Stimulated activated CD8-positive, alpha-beta memory T cell treated with anti-CD3 and anti-CD28 coated beads, Interleukin-4, amount 100 ng/mL, for 4 hours (primary cell): ENCODE results near the gene ATP7A.
"Not testable (repeated sequence)": the region's sequence is repeated elsewhere in the genome, so short reads cannot be mapped to it uniquely, and the experiment has no call there.

Experiments used
- DNase-seq, 2 donors: peaks; one replicate each; pipeline ENCODE4 v3.0.0-alpha.2; 2020; ENCODE audit warnings: low read depth in 2 of 2, low spot score in 1 of 2

Gene ATP7A

DNA sequence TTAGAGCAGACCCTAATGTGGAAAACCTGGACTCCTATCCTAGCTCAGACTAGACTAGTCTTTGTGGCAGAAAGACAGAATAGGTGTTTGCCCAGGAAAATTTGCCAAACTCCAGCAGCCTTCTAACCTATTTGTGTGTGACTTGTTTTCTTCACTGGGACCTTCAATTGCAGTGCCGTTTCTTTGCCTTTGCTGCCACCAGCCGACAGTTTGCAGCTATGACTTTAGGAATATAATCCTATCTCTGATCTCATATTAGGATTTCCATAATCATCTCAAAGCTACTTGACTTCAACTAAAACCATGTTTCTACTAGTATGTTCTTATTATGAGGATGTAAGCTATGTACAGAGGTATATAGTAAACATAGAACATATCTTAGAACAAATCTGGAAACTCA is 119.2 kb downstream of the ATP7A start:
- no peak for DNase-seq

DNA sequence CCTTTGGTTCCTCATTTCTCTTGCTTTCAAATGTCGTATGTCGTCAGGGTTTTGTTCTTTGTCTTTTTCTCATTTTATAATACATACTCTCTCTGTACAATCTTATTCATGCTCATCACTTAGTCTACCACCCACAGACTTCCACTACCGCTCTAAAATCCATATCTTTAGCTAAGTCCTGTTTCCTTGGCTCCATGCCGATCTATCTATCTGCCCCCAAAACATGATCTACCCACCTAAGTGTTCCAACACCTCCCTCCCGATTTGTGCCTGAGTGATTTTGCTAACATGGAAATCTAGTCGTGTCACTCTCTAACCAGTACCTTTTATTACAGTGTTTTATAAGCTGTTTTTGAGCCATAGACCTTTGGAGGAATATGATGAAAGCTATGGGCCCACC is 124.6 kb downstream of the ATP7A start:
- DNase-seq = no peak

DNA sequence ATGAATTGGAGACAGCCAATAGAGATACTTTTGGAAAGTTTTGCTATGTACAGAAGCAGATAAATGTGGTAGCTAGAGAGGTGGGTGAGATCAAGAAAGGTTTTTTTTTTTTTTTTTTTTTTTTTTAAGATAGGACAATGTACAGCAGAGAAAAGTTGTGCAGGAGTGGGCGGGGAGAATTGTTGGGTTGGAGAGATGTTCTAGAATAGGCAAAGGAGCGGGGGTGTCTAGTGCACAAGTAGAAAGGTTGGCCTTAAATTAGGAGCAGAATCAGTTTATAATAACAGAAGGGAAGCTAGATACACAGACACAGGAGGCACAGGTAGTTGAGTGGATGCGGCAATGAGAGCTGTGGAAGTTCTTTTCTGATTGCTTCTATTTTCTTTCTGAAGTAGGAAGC is 127.4 kb downstream of the ATP7A start:
- DNase-seq = no peak

DNA sequence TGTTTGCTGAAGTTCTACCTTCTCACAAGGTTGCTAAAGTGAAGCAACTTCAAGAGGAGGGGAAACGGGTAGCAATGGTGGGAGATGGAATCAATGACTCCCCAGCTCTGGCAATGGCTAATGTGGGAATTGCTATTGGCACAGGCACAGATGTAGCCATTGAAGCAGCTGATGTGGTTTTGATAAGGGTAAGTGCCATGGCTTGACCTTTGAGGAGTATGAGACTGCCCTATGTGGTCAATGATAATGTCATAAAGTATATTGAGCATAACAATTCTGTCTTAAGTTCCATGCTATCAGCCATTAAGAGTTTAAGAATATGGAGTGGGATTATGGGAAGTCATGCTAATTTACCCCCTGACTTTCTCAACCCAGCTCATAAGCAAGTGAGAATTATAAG is 132.1 kb downstream of the ATP7A start:
- no peak for DNase-seq

DNA sequence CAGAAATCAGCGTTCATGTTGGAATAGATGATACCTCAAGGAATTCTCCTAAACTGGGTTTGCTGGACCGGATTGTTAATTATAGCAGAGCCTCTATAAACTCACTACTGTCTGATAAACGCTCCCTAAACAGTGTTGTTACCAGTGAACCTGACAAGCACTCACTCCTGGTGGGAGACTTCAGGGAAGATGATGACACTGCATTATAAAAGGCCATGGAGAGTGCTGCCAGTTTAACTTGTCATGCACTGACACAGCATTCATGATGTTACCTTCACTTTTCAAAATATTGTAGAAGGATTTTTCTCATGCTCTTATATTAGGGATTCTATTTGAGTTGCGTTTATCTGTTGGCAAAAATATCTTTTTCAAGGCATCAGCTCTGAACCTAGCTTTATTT is 135.9 kb downstream of the ATP7A start:
- no peak for DNase-seq

DNA sequence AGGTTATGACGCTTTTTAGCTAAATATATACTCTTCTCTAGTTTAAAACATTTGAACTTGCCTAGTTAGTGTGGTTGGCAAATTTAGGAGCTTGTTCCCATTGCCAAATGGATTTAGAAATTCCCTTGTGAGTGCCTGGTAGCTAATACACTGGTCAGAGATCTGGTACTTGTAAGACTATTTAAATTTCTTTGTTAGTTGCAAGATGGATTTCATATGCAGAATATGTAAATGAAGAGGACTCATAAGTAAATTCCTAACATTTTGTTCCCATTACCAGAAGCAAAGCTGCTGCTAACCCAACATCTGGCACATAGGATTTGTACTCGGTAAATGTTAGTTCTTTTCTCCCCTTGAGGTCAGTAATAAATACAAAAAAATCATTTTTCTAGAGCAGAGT is 137.6 kb downstream of the ATP7A start:
- no peak for DNase-seq

DNA sequence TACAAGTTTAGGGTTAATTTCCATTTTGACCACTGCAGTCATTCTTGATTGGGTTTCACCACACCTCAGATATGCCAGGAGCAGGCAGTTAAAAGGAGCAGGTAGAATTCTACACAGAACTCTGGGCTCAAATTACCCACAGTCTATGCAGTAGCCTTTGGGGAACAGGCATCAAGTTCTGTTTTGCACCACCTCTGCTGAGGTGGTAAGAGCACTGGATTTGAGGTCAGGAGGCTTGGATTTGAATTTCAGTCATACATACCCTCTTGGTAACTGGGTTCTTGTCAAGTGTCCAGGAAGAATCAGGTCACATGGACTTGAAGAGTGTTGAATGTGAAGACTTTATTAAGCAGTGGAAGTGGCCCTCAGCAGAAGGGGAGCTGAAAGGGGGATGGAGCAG is 153.2 kb downstream of the ATP7A start:
- no peak for DNase-seq

DNA sequence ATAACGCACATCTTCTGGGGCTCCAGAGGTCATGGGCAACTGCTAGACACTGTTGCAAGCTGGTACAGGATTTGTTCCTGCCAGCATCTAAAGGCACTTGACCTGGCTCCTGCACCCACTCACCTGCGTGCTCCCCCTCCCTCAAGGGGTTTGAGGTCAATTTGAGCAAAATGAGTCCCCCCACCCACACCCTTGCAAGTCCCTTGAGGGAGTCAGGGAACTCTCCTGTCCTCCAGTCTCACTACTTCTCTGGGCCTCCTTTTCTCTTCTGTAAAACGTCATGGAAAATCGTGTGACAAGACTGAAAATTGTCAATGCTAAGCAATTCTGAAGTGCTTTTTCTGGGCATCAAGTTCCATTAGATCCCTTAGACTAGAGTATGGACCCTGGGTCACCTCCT is 153.7 kb downstream of the ATP7A start:
- no peak for DNase-seq

DNA sequence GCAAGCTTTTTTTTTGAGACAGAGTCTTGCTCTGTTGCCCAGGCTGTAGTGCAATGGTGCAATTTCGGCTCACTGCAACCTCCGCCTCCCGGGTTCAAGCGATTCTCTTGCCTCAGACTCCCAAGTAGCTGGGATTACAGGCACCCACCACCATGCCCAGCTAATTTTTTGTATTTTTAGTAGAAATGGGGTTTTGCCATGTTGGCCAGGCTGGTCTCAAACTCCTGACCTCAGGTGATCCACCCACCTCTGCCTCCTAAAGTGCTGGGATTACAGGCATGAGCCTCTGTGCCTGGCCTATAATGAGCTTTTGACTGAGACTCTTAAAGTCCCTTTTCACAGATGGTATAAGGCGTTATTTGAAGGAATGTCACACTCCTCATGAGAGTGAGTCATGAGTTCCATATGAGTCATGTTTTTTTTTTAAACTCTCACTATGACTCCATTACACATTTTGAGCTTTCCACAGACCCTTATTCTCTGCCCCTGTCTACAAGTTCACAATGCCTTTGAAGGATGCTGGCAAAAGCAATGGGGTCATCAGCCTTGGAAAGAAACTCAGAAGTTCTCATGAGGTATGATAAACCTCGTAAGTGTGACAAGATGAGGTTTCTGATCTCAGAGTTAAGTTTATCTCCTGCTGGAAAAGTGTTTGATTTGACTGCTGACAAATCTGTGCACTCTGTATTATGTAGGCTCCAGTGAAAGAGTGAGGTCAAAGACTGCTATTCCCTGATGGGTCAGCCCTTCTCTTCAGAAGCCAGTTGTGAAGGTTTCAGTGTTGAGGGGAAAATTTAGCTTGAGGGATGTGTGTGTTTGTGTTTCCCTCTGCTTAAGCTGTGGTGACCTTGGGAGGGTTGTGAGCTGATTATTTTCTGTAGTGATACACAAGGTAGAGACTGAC is 154.5 kb downstream of the ATP7A start:
- not testable (repeated sequence) for DNase-seq

DNA sequence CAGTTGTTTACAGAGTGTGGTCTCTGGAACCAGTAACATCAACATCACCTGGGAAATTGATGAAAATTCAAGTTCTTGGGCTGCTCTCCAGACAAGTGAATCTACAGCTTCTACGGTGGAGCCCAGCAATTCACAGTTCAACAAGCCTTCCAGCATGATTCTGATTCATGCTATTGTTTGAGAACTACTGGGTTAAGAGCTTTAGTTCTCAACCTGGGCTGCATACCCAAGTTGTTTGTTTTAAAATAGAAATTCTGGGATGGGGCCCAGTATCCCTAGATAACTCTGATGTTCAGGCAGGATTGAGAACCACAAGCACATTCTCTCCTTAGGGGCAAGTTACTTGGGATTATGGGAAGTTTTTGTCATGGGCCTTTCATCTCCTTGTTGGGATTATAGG is 155.6 kb downstream of the ATP7A start:
- no peak for DNase-seq

DNA sequence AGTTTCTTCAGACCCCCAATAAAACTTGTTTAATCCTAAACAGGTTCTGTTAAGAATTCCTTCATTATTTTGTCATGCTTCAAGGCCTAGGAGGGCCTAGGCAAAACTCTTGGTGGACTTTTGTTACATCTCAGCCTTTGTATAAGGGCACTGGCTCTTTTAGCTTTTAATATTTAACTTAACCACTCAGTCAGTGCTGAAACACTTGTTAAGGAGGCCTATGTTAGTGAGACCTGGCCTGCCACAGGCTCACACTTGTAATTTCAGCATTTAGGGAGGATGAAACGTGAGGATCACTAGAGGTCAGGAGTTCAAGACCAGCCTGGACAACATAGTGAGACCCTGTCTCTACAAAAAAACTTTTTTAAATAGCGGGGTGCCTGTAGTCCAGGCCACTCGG is 160.8 kb downstream of the ATP7A start:
- no peak for DNase-seq

DNA sequence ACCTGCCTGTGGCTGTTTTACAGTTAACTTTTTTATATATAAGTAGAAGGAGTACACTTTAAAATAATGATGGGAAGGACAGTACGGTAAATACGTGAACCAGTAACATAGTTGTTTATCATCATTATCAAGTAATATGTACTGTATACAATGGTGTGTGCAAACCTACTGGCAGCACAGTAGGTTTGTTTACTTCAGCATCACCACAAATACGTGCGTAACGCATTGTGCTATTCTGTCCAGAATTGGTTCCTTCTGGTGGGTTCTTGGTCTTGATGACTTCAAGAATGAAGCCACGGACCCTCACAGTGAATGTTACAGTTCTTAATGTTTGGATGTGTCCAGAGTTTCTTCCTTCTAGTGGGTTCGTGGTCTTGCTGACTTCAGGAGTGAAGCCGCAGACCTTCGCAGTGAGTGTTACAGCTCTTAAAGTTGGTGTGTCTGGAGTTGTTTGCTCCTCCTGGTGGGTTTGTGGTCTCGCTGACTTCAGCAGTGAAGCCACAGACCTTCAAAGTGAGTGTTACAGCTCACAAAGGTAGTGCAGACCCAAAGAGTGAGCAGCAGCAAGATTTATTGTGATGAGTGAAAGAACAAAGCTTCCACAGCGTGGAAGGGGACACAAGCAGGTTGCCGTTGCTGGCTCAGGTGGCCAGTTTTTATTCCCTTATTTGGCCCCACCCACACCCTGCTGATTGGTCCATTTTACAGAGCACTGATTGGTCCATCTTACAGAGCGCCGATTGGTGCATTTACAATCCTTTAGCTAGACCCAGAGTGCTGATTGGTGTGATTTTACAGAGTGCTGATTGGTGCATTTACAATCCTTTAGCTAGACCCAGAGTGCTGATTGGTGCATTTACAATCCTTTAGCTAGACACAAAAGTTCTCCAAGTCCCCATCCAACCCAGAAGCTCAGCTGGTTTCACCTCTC is 162.9 kb downstream of the ATP7A start:
- peak; percentile 6 to 30 for DNase-seq

DNA sequence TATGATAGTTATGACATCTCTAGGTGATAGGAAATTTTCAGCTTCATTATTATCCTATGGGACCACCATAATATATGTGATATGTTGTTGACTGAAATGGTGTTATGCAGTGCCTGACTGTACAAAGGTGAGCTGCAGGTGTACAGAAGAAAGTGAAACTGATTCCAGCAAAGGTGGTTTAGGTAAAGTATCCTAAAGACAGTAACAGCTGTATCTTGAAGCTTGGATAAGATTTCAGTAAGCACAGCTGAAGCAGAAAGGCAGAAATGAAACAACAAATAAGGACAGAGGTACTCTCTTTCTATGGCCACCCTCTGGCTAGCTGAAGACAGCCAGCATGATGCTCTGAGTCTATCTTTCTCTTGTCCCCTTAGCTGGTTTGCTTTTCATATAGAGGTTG is 163.6 kb downstream of the ATP7A start:
- DNase-seq = no peak

DNA sequence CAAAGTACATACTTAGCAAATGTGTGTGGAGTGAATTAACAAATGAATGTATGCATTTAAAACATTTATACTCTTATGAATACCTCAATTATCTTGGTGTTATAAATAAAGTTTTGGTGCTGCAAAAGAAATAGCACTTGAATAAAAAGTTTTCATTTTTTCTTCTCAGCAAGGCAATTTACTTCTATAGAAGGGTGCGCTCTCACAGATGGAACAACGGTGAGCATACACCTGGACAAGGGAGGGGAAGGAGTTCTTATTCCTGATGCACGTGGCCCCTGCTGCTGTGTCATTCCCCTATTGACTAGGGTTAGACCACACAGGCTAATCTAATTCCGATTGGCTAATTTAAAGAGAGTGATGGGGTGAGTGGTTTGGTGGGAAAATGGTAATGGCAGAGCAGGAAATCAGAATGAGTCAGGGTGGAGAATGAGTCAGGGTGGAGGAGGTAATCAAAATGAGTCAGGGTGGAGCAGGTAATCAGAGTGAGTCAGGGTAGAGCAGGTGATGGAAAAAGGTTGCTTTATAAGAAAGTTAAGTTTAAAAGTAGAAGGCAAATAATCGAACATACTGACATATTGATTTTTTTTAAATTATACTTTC is 165.4 kb downstream of the ATP7A start:
- DNase-seq = no peak

DNA sequence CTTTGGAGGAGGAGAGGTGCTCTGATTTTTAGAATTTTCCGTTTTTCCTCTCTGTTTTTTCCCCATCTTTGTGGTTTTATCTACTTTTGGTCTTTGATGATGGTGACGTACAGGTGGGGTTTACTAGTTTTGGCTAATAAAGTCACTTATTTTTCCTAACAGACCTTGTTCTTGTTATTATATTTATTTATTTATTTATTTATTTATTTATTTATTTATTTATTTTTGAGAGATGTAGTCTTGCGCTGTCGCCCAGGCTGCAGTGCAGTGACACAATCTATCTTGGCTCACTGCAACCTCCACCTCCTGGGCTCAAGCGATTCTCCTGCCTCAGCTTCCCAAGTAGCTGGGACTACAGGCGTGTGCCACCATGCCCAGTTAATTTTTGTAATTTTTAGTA is 170.9 kb downstream of the ATP7A start:
- not testable (repeated sequence) for DNase-seq

DNA sequence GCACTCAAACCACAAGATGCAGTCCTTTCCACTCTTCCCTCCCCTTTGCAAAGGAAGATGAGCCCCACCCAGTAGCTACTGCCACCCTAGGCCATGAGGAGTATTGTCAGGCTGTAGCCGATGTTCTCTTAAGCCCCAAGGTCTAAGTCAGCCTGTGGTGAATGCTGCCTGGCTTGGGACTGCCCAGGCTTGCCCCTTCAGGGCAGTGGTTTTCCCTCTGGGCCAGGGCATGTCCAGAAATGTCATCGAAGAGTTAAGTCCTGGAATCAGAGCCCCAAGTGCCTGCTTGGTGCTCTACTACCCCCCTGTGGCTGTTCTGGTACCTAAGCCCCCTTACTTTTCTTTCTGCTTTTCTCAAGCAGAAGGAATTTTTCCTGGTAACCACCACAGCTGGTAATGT is 181.8 kb downstream of the ATP7A start:
- DNase-seq = no peak

DNA sequence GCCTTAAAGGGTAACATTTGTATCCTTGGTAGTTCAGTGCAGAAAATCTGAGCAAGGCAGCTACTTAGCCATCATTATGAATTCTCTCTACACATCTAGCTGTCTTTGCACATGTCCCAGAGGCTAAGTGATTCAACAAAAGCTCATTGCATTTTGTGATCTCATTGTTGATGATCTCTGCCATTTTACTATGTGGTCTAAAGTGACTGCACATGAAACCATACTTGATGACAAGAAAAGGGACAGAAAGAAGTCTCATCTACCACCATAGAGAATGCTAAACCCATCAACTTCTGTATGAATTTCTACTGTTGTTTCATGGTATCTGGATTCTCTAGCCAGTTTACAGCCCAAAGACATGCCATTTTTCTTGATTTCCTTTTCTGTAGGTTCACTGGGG is 187.6 kb downstream of the ATP7A start:
- DNase-seq = no peak
